Choroid plexus epithelial cell (primary cell): ENCODE results near the gene GTF2F2.

ENCODE experiments used
- DNase-seq: peaks from one replicate; pipeline ENCODE4 v3.0.0-alpha.2; 2010; ENCODE audit warnings: low read depth
- H3K4me3 ChIP-seq: 2 replicates; pipeline ENCODE4 v1.5.1; 2011; ENCODE audit warnings: low read depth, mild to moderate bottlenecking, control low read depth, low read length, moderate library complexity
- CTCF ChIP-seq: conservative IDR thresholded peaks from 2 replicates; pipeline ENCODE4 v1.5.1; 2011; ENCODE audit warnings: low read depth, mild to moderate bottlenecking, control low read depth, inconsistent platforms, low read length, moderate library complexity

GTF2F2 gene

GRCh38 chr13:45224176-45224575 is 103.9 kb downstream of the GTF2F2 start:
- DNase-seq: no peak
- no peak for TF ChIP-seq CTCF
- no peak overlapping the region for H3K4me3 ChIP-seq

- no peak overlapping the region for H3K4me3 ChIP-seq
- DNase-seq: no peak
- no peak for TF ChIP-seq CTCF
Observed at GRCh38 chr13:45225370-45225769, 105.1 kb downstream of the GTF2F2 start.

- TF ChIP-seq CTCF: no peak
- no peak overlapping the region for H3K4me3 ChIP-seq
- no peak for DNase-seq
Observed at GRCh38 chr13:45226024-45226423, 105.7 kb downstream of the GTF2F2 start.

GRCh38 chr13:45228002-45228401 is 107.7 kb downstream of the GTF2F2 start:
- no peak for TF ChIP-seq CTCF
- no peak for DNase-seq
- H3K4me3 ChIP-seq: no peak overlapping the region

GRCh38 chr13:45229172-45229571 is 108.9 kb downstream of the GTF2F2 start:
- H3K4me3 ChIP-seq: no peak overlapping the region
- DNase-seq: no peak
- TF ChIP-seq CTCF: no peak

- DNase-seq: no peak
- H3K4me3 ChIP-seq: no peak overlapping the region
- TF ChIP-seq CTCF: no peak
Observed at GRCh38 chr13:45231305-45231704, 111.0 kb downstream of the GTF2F2 start.

GRCh38 chr13:45231722-45232121 is 111.4 kb downstream of the GTF2F2 start:
- H3K4me3 ChIP-seq: no peak overlapping the region
- TF ChIP-seq CTCF: no peak
- DNase-seq: peak; percentile 69
